ENCODE results near the gene TIGD3.

The TIGD3 gene

DNA sequence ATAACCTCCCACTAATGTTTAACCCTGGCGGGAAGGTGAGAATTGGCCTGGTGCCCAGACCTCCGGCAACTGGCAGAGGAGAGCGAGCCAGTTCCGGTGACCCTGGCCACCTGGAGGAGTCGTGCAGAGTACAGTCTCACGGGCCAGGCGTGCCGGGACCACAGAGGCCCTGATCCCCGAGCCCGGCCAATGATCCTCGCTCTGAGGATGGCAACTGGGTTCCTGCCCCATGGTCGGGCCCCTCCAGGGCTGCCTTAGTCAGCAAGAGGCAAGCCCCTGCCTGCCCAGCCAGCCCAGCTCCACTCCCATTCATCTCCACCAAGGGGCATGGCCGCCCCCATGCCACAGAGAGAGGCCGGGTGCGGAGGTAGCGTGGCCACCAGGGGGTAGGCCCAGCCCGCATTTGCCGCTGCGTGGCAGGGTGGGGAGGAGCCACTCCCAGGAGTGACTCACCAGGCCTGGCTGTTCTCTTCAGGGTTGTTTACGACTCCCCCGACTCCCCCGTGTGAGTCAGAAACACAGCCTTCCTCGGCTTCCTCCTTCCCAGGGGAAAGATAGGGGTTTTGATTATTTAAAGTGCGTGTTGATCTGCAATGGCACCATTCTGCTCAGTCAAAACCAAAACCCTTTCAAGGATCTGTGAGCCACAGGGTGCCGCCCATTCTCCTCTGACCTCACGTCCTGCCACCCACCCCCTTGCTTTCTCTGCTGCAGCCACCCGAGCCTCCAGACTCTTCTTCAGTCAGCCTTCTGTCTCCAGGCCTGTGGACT is 27.7 kb downstream of the TIGD3 start, which contains the start of gene SLC25A45:
TSS of gene SLC25A45 (minus strand) at position 614 of the 771 bp plus-strand sequence. CDS start 695 bp downstream, outside the sequence.
- TF ChIP-seq POLR2A (IDR thresholded peaks at IDR 0.05; ENCODE audit: low read length) (peak; percentile 85), GATA1 (IDR thresholded peaks at IDR 0.05; ENCODE audit: low read depth, low read length) (no peak)
- peak; percentile 92 to 96 for DNase-seq

DNA sequence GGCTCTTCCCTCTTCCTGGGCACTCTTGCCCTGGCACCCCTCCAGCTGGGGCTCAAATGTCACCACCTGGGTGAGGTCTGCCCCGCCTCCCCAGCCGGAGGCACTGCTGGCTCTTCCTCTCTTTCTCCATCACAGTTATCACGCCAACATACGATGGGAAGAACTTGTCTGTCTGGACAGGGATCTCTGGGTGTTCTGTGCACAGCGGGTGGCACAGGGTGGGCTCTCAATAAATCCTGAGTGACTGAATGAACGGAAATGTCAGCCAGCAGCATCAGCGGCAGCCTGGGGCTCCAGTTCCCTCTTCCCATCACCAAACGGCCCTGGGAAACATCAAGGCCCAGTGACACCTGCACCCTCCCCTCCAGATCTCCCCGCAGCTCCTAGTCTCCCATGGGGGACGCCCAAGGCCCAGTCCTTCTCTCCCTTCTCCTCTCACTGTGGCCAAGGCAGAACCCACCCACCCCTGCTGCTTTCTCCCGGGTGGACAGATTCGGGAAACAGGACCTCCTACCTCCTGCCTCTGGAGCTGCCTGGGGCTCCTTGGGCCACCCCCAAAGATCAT is 28.3 kb downstream of the TIGD3 start:
- TF ChIP-seq GATA1 (IDR thresholded peaks at IDR 0.05; ENCODE audit: low read depth, low read length) (no peak), POLR2A (IDR thresholded peaks at IDR 0.05; ENCODE audit: low read length) (peak; percentile 60)
- DNase-seq: no peak

DNA sequence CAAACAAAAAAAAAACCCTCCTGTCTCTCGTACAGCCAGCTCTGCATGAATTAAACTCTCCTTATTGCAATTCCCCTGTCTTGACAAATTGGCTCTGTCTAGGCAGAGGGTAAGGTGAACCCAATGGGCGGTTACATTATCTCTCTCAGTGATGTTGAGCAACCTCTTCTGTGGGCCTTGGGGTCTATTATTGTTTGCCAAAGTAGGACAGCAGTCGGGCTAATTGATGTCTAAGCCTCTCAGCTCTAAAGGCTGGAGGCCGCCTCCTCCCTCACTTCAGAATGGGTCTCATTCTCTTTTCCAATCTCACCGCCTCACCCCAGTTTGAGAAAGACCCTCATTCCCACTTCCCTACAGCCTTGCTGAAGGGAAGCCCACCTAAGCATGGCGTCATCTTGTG is 29.2 kb downstream of the TIGD3 start:
- DNase-seq: no peak
- no peak for TF ChIP-seq GATA1 (IDR thresholded peaks at IDR 0.05; ENCODE audit: low read depth, low read length)
- no peak for TF ChIP-seq POLR2A (IDR thresholded peaks at IDR 0.05; ENCODE audit: low read length)

DNA sequence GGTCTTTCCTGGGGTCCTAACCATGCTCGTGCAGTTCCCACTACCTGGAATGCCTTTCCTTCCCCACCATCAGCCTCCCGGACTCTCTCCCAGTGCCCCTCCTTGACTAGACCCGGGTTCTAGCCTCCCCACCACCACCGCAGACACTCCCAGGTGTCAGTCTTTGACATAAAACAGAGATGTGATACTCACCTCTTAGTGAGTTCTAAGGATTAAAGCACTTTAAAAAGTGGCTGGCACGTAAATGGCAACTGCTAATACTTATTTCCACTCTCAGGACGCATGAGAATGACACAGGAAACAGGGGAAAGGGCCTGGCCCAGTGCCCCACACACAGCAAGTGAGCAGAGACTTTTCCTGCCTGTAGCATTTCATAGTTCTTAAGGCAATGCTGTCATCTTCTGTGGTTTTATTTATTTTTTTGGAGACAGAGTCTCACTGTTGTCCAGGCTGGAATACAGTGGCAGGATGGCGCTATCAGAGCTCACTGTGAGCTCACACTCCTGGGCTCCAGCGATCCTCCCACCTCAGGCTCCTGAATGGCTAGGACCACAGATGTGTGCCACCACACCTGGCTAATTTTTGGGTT is 29.8 kb downstream of the TIGD3 start:
- DNase-seq: no peak

DNA sequence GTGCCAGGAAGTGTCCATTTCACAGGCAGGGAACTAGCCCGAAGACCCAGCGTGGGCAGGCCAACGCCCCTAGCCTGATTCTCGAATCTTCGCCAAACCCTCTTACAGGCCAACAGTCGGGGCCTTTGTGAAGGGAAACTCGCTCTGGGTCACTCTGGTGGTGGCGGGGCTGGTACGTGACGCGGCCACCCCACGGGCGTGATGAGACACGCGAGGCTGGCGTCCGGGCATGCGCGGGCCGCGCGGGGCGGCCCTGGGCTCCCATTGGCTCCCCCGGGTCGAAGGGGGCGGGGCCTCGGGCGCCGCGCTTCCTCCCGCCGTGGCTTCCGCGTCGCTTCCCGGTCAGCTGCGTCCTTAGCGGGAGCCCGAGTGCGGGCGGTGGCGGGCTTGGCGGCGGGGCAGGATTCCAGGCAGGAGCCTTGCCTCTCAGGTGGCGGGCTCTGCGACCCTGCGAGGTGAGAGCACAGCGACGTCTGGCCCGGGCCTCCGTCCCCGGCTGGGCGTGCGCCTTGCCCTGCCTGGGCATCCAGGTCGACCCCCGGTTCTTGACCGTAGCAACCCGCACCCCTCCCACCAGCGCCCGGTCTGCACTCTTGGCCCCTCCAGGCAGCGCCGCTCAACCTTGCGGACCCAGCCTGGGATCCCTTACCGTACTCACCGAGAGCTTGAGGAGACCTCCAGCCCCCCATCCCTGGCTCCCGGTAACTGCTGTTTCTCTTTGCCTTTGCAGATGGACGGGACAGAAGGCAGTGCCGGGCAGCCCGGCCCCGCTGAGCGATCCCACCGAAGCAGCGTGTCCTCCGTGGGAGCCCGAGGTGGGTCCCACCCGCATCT is 32.0 kb downstream of the TIGD3 start, which contains the start of gene FRMD8:
TSS of gene FRMD8 (plus strand) at position 331 of the 834 bp plus-strand sequence. CDS start at position 731, 400 bp downstream.
- DNase-seq: peak; percentile 84 to 93
- TF ChIP-seq POLR2A (IDR thresholded peaks at IDR 0.05; ENCODE audit: low read length) (peak; percentile 88), GATA1 (IDR thresholded peaks at IDR 0.05; ENCODE audit: low read depth, low read length) (no peak)

More for the DNA sequence above, 29.8 kb downstream of the TIGD3 start:
- TF ChIP-seq POLR2A (IDR thresholded peaks at IDR 0.05; ENCODE audit: low read length) (no peak), GATA1 (IDR thresholded peaks at IDR 0.05; ENCODE audit: low read depth, low read length) (no peak)

DNA sequence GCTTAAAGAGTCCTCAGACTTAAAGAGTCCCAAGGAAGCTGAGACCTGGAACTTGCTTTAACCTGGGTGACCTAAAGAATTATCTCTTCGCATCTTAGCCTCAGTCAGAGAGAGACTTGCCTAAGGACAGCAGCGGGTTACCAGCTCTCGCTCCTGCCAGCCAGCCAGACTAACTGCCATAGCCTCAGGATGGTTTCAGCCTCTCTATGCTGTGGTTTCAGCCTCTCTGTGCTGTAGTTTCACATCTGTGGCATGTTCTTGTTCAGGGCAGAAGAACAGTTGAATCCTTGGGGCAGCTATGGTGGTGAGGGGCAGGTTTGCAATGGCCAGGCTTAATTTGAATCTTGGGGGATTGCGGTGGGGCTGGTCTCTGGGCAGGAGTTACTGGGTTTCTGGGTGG is 34.2 kb downstream of the TIGD3 start:
- no peak for DNase-seq
- TF ChIP-seq POLR2A (IDR thresholded peaks at IDR 0.05; ENCODE audit: low read length) (no peak), GATA1 (IDR thresholded peaks at IDR 0.05; ENCODE audit: low read depth, low read length) (no peak)

DNA sequence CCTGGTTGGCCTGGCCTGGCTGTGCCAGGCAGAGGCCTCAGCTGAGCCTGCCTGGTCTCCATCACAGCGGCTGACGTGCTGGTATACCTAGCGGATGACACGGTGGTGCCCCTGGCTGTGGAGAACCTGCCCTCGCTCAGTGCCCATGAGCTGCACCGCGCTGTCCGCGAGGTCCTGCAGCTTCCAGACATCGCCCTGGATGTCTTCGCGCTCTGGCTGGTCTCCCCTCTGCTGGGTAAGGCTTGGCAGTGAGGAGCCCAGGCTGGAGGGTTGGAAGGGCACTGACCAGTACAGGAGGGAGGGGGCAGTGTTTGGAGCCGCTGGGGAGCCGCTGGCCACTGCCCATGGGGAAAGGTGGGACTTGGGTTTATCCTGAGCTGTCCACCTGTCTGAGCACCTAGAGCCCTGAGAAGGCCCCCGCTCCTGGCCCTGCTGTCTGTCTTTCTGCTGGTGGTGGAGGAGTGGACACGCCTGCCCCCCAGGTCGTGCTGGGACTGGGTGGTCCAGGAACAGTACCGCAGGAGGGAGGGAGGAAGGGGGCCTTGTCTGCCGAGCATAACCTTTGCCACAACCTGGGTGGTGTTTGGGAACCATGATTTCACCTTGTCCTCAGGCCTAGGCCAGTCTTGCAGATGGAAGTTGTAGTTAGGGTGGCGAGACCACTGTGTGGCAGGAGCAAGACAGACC is 34.9 kb downstream of the TIGD3 start:
- TF ChIP-seq GATA1 (IDR thresholded peaks at IDR 0.05; ENCODE audit: low read depth, low read length) (no peak), POLR2A (IDR thresholded peaks at IDR 0.05; ENCODE audit: low read length) (no peak)
- no peak for DNase-seq

DNA sequence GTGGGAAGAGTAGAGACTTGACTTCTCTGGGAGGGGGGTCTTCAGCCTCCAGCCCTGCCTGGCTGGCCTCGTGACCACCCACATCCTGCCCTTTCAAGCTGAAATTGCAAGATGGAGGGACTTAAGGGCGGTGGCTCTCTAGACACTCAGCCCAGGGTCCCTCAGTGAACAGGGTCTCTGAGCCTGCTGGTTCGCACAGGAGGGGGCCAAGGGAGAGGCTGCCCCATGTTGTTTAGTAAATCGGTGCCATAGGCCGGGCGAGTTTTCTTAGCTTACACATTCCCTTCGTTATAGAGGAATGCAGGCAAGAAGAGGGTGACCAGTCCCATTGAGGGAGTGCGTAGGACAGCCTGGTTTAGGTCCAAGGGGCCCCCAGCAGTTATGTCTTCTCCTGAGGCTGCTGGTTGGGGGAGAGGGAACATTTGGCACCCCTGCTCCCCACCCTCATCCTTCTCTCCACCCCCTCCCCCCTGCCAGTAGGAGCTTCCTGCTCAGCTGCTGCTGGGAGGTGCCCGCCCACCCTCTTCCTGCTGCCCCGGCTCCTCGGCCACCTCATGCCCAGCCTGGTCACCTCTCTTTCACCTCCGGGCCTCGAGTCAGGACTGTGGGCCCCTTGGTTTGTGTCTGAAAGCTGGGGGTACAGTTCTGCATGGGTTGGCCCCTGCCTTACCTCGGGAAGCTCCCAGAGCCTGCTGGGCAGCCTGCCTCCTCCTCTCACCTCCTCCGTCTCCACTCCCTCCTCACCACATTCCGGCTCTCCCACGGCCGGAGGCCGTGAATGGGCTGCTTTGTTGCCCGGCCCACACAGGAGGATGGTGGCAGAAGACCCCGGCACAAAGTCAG is 35.8 kb downstream of the TIGD3 start:
- TF ChIP-seq POLR2A (IDR thresholded peaks at IDR 0.05; ENCODE audit: low read length) (no peak), GATA1 (IDR thresholded peaks at IDR 0.05; ENCODE audit: low read depth, low read length) (no peak)

DNA sequence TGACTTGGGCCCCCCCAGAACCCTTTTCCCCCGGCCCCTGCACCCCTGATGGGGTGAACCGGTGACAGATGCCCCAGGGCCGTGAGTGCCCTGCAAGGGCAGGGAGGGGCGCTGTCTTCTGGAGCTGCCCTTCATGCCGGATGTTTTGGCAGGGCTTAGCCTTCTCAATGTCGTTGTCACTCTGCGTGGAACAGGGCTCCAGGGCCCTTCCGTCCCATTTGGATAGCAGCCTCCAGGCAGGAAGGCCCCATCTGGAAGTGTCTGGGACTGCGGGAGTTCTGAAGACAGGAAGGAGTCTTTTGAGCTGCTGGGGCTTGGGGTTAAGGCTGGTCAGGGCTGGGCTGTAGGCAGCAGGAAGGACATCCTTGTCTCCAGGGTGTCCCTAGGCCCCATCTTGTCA is 36.4 kb downstream of the TIGD3 start:
- DNase-seq: no peak
- TF ChIP-seq GATA1 (IDR thresholded peaks at IDR 0.05; ENCODE audit: low read depth, low read length): no peak
- no peak for TF ChIP-seq POLR2A (IDR thresholded peaks at IDR 0.05; ENCODE audit: low read length)

More for the DNA sequence above, 35.8 kb downstream of the TIGD3 start:
- DNase-seq: no peak

DNA sequence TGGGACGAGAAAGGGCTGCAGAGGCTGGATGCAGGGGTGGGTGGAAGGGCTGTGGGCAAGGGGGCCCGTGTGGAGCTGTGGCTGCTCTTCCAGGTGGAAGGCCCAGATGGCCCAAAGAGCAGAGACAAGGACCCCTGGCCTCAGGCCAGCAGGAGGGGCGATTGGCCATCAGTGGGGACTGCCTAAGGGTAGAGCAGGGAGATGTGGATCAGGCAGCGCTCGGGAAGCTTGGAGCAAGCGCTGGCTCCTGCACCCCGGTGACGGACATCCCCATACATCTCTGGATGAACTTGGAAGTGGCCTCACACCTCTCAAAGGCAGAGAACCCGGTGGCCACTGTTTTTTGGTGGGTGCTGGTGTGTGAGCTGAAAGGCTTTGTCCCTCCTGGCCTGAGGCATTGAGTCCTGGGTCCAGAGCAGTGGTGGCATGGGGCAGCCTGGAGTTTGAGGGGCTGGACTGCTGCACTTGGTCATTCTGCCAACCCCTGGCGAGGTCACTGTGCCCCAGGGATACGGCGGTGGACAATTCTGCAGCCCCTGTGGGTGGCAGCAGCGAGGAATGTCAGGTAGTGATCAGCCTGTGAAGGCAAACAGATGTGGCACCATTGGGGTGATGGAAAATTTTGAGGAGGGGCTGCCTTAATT is 37.8 kb downstream of the TIGD3 start:
- TF ChIP-seq GATA1 (IDR thresholded peaks at IDR 0.05; ENCODE audit: low read depth, low read length): no peak
- no peak for TF ChIP-seq POLR2A (IDR thresholded peaks at IDR 0.05; ENCODE audit: low read length)
- no peak for DNase-seq

DNA sequence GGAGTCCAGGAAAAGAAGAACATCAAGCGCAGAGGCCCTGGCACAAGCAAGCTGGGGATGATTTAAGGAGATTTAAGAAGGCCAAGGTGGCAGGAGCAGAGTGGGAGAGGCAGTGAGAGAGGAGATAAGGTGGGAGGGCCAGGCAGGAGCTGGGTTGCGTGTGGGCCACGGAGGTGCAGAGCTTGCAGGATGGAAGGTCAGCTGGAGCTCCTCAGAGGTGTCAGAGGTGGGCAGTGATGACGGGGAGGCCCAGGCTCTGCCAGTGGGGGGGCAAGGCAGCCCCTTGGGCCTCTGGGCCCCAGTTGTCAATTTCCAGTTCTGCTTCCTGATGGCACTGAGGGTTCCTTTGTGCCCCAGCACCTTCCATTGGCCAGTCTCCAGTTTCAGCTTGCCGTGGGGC is 38.3 kb downstream of the TIGD3 start:
- DNase-seq: no peak
- TF ChIP-seq GATA1 (IDR thresholded peaks at IDR 0.05; ENCODE audit: low read depth, low read length) (no peak), POLR2A (IDR thresholded peaks at IDR 0.05; ENCODE audit: low read length) (no peak)
